Measurements from ENCODE around the gene NVL.
"Not testable (repeated sequence)": the region's sequence is repeated elsewhere in the genome, so short reads cannot be mapped to it uniquely, and the experiment has no call there.

Gene NVL

GRCh38 chr1:224329842-224330753 lies at the start of gene NVL:
Gene NVL (minus strand): TSS chr1:224330172. CDS start chr1:224330127, 45 bp downstream.
- DNase-seq (ENCODE audit: low read depth in 3 of 3, low spot score in 1 of 3), result peak; percentile 54 to 68 (median 63)

- DNase-seq (ENCODE audit: low read depth in 3 of 3, low spot score in 1 of 3), result no peak
These were observed 49.1 kb upstream of the NVL start for GRCh38 chr1:224378855-224379631.

DNA sequence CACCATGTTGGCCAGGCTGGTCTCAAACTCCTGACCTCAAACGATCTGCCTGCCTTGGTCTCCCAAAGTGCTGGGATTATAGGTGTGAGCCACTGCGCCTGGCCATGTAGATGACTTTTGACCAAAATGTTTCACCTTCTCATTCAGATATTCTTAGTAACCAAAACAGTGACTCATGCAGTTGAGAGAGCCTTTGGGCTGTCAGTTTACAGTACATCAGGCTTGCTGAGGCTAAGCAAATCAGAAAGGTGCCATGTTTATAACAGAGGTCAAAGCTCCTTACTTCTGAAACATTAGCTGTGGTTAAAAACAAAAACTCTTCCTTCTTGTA lies 47.7 kb upstream of the NVL start:
- no peak for DNase-seq (ENCODE audit: low read depth in 3 of 3, low spot score in 1 of 3)

DNA sequence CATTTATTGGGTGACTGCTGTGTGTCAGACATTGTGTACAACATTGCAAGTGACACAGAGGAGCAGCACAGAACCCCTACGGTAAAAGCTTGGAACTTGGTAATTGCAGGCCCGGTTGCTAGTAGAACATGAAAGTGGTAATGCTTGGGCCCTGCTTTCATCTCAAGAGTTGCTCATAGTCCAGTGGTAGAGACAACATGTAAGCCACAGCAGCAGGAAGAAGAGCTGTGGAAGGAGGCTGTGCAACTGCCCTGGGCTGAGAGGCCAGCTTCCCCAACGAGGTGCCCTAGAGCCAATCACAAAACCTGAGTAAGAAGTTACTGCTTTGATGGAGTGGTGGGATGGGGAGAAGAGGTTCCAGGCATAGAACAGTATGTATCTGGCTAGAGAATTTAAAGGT lies 45.1 kb upstream of the NVL start:
- DNase-seq (ENCODE audit: low read depth in 3 of 3, low spot score in 1 of 3), result no peak

GRCh38 chr1:224373008-224373590 lies 43.1 kb upstream of the NVL start:
- no peak for DNase-seq (ENCODE audit: low read depth in 3 of 3, low spot score in 1 of 3)

DNA sequence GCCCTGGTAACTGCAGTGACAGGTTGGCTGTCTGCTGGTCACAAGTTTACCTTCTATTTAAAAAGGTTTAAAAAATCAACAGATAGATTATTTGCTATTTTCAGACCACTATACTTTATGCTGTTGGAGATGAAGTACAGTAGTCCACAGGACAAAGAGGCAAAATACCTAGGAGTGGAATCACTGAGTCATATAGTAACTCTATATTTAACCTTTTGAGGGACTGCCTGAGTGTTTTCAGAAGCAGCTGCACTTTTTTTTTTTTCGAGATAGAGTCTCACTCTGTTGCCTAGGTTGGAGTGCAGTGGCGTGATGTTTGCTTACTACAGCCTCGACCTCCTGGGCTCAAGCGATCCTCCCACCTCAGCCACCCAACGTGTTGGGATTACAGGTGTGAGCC lies 38.4 kb upstream of the NVL start:
- no peak for DNase-seq (ENCODE audit: low read depth in 3 of 3, low spot score in 1 of 3)

- DNase-seq (ENCODE audit: low read depth in 3 of 3, low spot score in 1 of 3), result no peak
These were observed 29.2 kb upstream of the NVL start for GRCh38 chr1:224359207-224359606.

DNA sequence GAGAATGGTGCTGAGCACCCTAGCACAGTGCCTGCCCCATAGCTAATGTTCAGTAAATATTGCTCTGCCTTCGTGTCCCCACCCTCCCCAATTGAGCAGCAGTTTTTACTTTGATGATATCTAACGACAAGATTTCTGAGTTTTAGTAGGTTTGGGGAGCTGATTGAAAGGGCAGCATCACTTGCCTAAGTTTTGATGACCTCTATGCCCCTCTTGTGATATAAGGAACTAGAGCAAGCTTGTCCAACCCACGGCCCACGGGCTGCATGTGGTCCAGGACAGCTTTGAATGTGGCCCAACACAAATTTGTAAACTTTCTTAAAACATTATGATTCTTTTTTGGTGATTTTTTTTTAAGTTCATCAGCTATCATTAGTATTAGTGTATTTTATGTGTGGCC lies 28.3 kb upstream of the NVL start:
- DNase-seq (ENCODE audit: low read depth in 3 of 3, low spot score in 1 of 3), result no peak

- DNase-seq (ENCODE audit: low read depth in 3 of 3, low spot score in 1 of 3), result no peak
These were observed 27.7 kb upstream of the NVL start for GRCh38 chr1:224357626-224358124.

- peak; percentile 75 to 80 (median 76) for DNase-seq (ENCODE audit: low read depth in 3 of 3, low spot score in 1 of 3)
These were observed 27.0 kb upstream of the NVL start, which contains the start of gene CNIH4 for GRCh38 chr1:224356685-224357625. Gene CNIH4 (plus strand): TSS chr1:224356879. CDS start chr1:224356925, 46 bp downstream.

- no peak for DNase-seq (ENCODE audit: low read depth in 3 of 3, low spot score in 1 of 3)
These were observed 24.3 kb upstream of the NVL start for GRCh38 chr1:224353975-224354925.

- not testable (repeated sequence) for DNase-seq (ENCODE audit: low read depth in 3 of 3, low spot score in 1 of 3)
These were observed 22.6 kb upstream of the NVL start for GRCh38 chr1:224352436-224353085.

DNA sequence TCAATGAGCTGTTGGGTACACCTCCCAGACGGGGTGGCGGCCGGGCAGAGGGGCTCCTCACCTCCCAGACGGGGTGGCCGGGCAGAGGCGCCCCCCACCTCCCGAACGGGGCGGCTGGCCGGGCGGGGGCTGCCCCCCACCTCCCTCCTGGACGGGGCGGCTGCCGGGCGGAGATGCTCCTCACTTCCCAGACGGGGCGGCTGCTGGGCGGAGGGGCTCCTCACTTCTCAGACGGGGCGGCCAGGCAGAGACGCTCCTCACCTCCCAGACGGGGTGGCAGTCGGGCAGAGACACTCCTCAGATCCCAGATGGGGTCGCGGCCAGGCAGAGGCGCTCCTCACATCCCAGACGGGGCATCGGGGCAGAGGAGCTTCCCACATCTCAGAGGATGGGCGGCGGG lies 19.7 kb upstream of the NVL start:
- not testable (repeated sequence) for DNase-seq (ENCODE audit: low read depth in 3 of 3, low spot score in 1 of 3)

- no peak for DNase-seq (ENCODE audit: low read depth in 3 of 3, low spot score in 1 of 3)
These were observed 18.2 kb upstream of the NVL start for GRCh38 chr1:224348137-224348536.

- no peak for DNase-seq (ENCODE audit: low read depth in 3 of 3, low spot score in 1 of 3)
These were observed 13.7 kb upstream of the NVL start for GRCh38 chr1:224343679-224344078.

DNA sequence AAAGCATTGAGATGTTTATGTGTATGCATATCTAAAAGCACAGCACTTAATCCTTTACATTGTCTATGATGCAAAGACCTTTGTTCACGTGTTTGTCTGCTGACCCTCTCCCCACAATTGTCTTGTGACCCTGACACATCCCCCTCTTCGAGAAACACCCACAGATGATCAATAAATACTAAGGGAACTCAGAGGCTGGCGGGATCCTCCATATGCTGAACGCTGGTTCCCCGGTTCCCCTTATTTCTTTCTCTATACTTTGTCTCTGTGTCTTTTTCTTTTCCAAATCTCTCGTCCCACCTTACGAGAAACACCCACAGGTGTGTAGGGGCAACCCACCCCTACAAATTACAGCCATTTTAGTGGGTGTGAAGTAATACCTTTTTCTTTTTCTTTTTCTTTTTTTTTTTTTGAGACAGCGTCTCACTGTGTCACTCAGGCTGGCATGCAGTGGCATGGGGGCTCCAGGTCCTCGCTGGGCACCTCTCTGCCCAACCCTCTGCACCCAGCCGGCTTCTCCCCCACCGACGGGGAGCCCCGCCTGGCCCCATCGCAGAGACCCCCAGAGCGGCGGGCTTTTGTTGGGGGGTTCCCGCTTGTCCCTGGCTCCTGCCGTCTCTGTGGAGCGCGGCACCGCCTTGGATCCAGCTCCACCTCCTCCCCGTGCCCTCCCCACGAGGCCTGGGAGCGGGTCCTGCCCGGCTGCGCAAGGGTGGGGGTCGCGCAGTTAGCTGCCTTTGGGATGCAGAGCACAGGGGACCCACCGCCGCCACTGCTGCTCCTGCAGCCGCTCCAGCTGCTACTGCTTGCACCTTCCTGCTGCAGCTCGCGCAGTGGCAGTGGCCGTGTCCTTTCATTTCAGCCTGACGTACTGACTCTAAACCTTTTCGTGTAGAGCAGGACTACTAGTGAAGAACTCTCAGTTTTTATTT lies 10.7 kb upstream of the NVL start:
- DNase-seq (ENCODE audit: low read depth in 3 of 3, low spot score in 1 of 3), result peak in 1 of 3 donors; percentile 8

DNA sequence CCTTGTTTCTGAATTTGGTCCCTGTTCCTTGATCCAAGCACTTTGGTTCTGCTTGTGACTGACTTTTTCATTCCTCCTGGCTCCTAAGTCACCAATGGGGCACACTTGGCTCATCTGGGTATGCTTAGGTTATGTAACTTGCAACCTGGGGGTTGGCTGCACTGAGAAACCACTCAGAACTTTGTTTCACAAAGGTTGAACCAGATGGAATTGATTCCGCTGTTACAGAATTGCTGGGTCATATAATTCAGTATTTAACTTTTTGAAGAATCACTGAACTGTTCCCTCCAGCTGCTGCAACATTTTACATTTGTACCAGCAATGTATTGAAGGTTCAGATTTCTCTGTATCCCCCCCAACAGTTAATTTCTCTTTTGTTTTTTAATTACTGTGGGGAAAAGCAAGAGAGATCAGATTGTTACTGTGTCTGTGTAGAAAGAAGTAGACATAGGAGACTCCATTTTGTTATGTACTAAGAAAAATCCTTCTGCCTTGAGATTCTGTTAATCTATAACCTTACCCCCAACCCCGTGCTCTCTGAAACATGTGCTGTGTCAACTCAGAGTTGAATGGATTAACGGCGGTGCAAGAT lies 9.6 kb upstream of the NVL start:
- no peak for DNase-seq (ENCODE audit: low read depth in 3 of 3, low spot score in 1 of 3)
